ENCODE results near the gene TRPC4AP. TPM values are rescaled to one million over a fixed set of nuclear protein-coding genes. Genes with fewer than 3 reads are reported as not detected.

Gene TRPC4AP
- total and polyA plus RNA-seq, 12 donors, result 26.2 to 46.4 (median 38.0) TPM

- Histone ChIP-seq H3K4me1 (peaks cover 0 to 29% (median 8%) of the 10 kb centered on the region in 9 donors), H3K27ac (peak overlapping the region in 1 of 10 donors; percentile 15), H3K9me3 (no peaks in the 10 kb centered on the region), H3K4me3 (no peak overlapping the region), H3K27me3 (no peaks in the 10 kb centered on the region), H3K36me3 (no peaks in the 10 kb centered on the region)
- no peak for ATAC-seq
- intact Hi-C loops (cut with DNase I), result no loop called here
- 92 to 94% methylated on average over 9 of the region's 9 CpGs for WGBS, 2 donors
- no peak for TF ChIP-seq CTCF (IDR thresholded peaks at IDR 0.05)
- DNase-seq, result no peak
Measured at GRCh38 chr20:34970846-34971560, 121.6 kb downstream of the TRPC4AP start.

- Histone ChIP-seq H3K4me3 (no peak overlapping the region), H3K36me3 (no peaks in the 10 kb centered on the region), H3K9me3 (no peaks in the 10 kb centered on the region), H3K27ac (peak overlapping the region in 5 of 10 donors; percentile 26 to 74 (median 72)), H3K27me3 (no peaks in the 10 kb centered on the region), H3K4me1 (peaks cover 0 to 29% (median 8%) of the 10 kb centered on the region in 9 donors)
- 63 to 74% methylated on average over 7 of the region's 7 CpGs for WGBS, 2 donors
- intact Hi-C loops (cut with DNase I), result no loop called here
- ATAC-seq, result peak in 4 of 8 donors; percentile 18 to 42 (median 28)
- DNase-seq, result no peak
- no peak for TF ChIP-seq CTCF (IDR thresholded peaks at IDR 0.05)
Measured at GRCh38 chr20:34970193-34970840, 122.3 kb downstream of the TRPC4AP start.

- no peaks in the 10 kb centered on the region for H3K27me3 ChIP-seq
- ATAC-seq, result peak in 5 of 8 donors; percentile 2 to 25 (median 7)
- TF ChIP-seq CTCF (IDR thresholded peaks at IDR 0.05), result no peak
- H3K36me3 ChIP-seq, result no peaks in the 10 kb centered on the region
- H3K27ac ChIP-seq, result peak overlapping the region in 7 of 10 donors; percentile 69 to 74 (median 72)
- H3K4me3 ChIP-seq, result no peak overlapping the region
- no peak for DNase-seq
- peaks cover 0 to 29% (median 8%) of the 10 kb centered on the region in 9 donors for H3K4me1 ChIP-seq
- no peaks in the 10 kb centered on the region for H3K9me3 ChIP-seq
- 46 to 57% methylated on average over 7 of the region's 7 CpGs for WGBS, 2 donors
- intact Hi-C loops (cut with DNase I), result no loop called here
Measured at GRCh38 chr20:34968042-34968775, 124.4 kb downstream of the TRPC4AP start.

- Histone ChIP-seq H3K4me1 (peaks cover 0 to 29% (median 8%) of the 10 kb centered on the region in 9 donors), H3K27me3 (no peaks in the 10 kb centered on the region), H3K4me3 (no peak overlapping the region), H3K9me3 (no peaks in the 10 kb centered on the region), H3K36me3 (no peaks in the 10 kb centered on the region), H3K27ac (no peak overlapping the region)
- intact Hi-C loops (cut with DNase I), result no loop called here
- WGBS, 2 donors, result 84 to 88% methylated on average over 5 of the region's 5 CpGs
- no peak for TF ChIP-seq CTCF (IDR thresholded peaks at IDR 0.05)
- DNase-seq (no peak), ATAC-seq (no peak)
Measured at GRCh38 chr20:34967421-34967820, 125.2 kb downstream of the TRPC4AP start.
